Epithelial cell of esophagus (primary cell): ENCODE results near the gene HMCN1.

ENCODE experiments used
- DNase-seq: peaks from one replicate; pipeline ENCODE4 v3.0.0; 2010; ENCODE audit warnings: low read depth
- H3K4me3 ChIP-seq: 2 replicates; pipeline ENCODE4 v1.5.1; 2011; ENCODE audit warnings: mild to moderate bottlenecking, low read length, control low read depth
- CTCF ChIP-seq: IDR thresholded peaks from 2 replicates; pipeline ENCODE4 v1.5.1; 2011; ENCODE audit warnings: low read depth, mild to moderate bottlenecking, low read length, control low read depth, inconsistent platforms; ENCODE audit not compliant: insufficient read depth; ENCODE audit errors: missing control alignments

Gene HMCN1

GRCh38 chr1:185795181-185795580 lies 61.0 kb downstream of the HMCN1 start:
- DNase-seq, result no peak
- H3K4me3 ChIP-seq, result no peak overlapping the region
- no peak for TF ChIP-seq CTCF

GRCh38 chr1:185798505-185798904 lies 64.3 kb downstream of the HMCN1 start:
- no peak overlapping the region for H3K4me3 ChIP-seq
- DNase-seq, result no peak

GRCh38 chr1:185803241-185803640 lies 69.0 kb downstream of the HMCN1 start:
- H3K4me3 ChIP-seq, result no peak overlapping the region
- DNase-seq, result no peak
- TF ChIP-seq CTCF, result no peak

More at GRCh38 chr1:185798505-185798904, 64.3 kb downstream of the HMCN1 start:
- no peak for TF ChIP-seq CTCF

- peak; percentile 2 for DNase-seq
- H3K4me3 ChIP-seq, result no peak overlapping the region
- no peak for TF ChIP-seq CTCF
These were observed 70.0 kb downstream of the HMCN1 start for GRCh38 chr1:185804206-185804605.

GRCh38 chr1:185804608-185805007 lies 70.4 kb downstream of the HMCN1 start:
- DNase-seq, result no peak
- H3K4me3 ChIP-seq, result no peak overlapping the region
- TF ChIP-seq CTCF, result no peak

GRCh38 chr1:185807275-185807674 lies 73.1 kb downstream of the HMCN1 start:
- H3K4me3 ChIP-seq, result no peak overlapping the region
- TF ChIP-seq CTCF, result no peak
- DNase-seq, result no peak

GRCh38 chr1:185808631-185809030 lies 74.4 kb downstream of the HMCN1 start:
- TF ChIP-seq CTCF, result no peak
- DNase-seq, result no peak
- H3K4me3 ChIP-seq, result no peak overlapping the region
